GM06990 (cell line): Measurements from ENCODE around the gene FERMT2.

Experiments
- DNase-seq: peaks from one replicate; pipeline ENCODE4 v3.0.0-alpha.2; 2011; ENCODE audit not compliant: insufficient read length; ENCODE audit errors: extremely low read depth
- H3K27me3 ChIP-seq: replicated peaks from 2 replicates; pipeline ENCODE4 v1.6.0; 2011; ENCODE audit warnings: low read length; ENCODE audit not compliant: control insufficient read depth, insufficient read depth
- H3K36me3 ChIP-seq: 2 replicates; pipeline ENCODE4 v1.5.1; 2011; ENCODE audit warnings: low read length; ENCODE audit not compliant: control insufficient read depth, insufficient read depth
- H3K4me3 ChIP-seq: replicated peaks from 2 replicates; pipeline ENCODE4 v1.5.1; 2011; ENCODE audit warnings: low read depth, mild to moderate bottlenecking, control low read depth, low read length
- TF ChIP-seq, protein P1 (sequence below): IDR thresholded peaks from 2 replicates; pipeline ENCODE4 v1.5.1; 2011; ENCODE audit warnings: low read length, control low read depth, mild to moderate bottlenecking, inconsistent platforms; ENCODE audit not compliant: insufficient read depth, poor library complexity, severe bottlenecking

FERMT2 gene

GRCh38 chr14:52988139-52988538, 37.3 kb upstream of the FERMT2 start:
- Histone ChIP-seq H3K4me3 (no peak overlapping the region), H3K27me3 (no peaks in the 10 kb centered on the region; the same call in 1 of the 2 replicates), H3K36me3 (no peaks in the 10 kb centered on the region)
- TF ChIP-seq, protein P1, sequence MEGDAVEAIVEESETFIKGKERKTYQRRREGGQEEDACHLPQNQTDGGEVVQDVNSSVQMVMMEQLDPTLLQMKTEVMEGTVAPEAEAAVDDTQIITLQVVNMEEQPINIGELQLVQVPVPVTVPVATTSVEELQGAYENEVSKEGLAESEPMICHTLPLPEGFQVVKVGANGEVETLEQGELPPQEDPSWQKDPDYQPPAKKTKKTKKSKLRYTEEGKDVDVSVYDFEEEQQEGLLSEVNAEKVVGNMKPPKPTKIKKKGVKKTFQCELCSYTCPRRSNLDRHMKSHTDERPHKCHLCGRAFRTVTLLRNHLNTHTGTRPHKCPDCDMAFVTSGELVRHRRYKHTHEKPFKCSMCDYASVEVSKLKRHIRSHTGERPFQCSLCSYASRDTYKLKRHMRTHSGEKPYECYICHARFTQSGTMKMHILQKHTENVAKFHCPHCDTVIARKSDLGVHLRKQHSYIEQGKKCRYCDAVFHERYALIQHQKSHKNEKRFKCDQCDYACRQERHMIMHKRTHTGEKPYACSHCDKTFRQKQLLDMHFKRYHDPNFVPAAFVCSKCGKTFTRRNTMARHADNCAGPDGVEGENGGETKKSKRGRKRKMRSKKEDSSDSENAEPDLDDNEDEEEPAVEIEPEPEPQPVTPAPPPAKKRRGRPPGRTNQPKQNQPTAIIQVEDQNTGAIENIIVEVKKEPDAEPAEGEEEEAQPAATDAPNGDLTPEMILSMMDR: no peak
- DNase-seq: no peak

DNA sequence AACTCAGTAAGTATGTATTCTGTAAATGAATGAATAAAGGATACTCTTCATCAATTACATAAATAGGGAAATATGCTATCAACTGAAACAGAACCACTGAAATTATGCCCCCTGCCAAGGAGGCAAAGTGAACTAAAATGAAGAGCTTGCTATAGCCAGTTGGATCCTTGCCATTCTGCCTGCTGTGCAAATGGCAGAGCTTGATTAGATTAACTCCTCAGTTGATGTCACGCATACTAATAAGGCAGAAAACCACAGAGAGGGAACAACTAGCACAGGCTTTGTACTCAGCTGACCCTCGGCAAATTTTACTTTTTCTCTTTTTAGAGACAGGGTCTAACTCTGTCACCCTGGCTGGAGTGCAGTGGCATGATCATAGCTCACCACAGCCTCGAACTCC, 36.7 kb upstream of the FERMT2 start:
- DNase-seq: no peak
- TF ChIP-seq, protein P1: no peak
- no peaks in the 10 kb centered on the region; the same call in 1 of the 2 replicates for H3K27me3 ChIP-seq
- no peak overlapping the region for H3K4me3 ChIP-seq
- no peaks in the 10 kb centered on the region for H3K36me3 ChIP-seq

- TF ChIP-seq, protein P1: no peak
- DNase-seq: no peak
- Histone ChIP-seq H3K27me3 (no peaks in the 10 kb centered on the region; the same call in 1 of the 2 replicates), H3K36me3 (no peaks in the 10 kb centered on the region), H3K4me3 (no peak overlapping the region)
Measured at GRCh38 chr14:52987042-52987441, 36.2 kb upstream of the FERMT2 start.

DNA sequence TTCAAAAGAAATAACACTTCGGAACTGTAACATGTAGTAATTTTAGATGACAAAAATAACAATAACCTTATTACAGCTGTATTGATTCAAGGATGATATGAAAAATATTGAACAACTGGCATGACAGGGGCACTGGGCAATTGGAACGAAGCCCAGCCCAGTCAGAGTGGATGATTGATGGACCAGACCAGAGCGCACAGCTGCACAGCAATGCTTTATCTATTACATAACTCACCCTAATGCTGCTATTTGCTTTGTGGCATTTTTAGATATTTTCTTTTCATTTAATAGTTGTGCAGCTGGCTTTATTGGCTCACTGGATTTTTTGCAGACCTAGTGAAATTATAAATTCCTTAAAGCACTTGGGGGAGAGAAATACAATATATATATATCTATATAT, 26.9 kb upstream of the FERMT2 start:
- Histone ChIP-seq H3K36me3 (no peaks in the 10 kb centered on the region), H3K27me3 (no peaks in the 10 kb centered on the region; the same call in 1 of the 2 replicates), H3K4me3 (no peak overlapping the region)
- TF ChIP-seq, protein P1: no peak
- DNase-seq: no peak

- Histone ChIP-seq H3K4me3 (no peak overlapping the region), H3K36me3 (no peaks in the 10 kb centered on the region), H3K27me3 (no peaks in the 10 kb centered on the region; the same call in 1 of the 2 replicates)
- TF ChIP-seq, protein P1: no peak
- no peak for DNase-seq
Measured at GRCh38 chr14:52974406-52974805, 23.6 kb upstream of the FERMT2 start.

- no peaks in the 10 kb centered on the region for H3K36me3 ChIP-seq
- DNase-seq: peak; percentile 52
- no peak overlapping the region for H3K4me3 ChIP-seq
- TF ChIP-seq, protein P1: peak; percentile 63
- no peaks in the 10 kb centered on the region for H3K27me3 ChIP-seq
Measured at GRCh38 chr14:52961060-52961639, 10.3 kb upstream of the FERMT2 start.
